GM21786 (cell line): ENCODE measurements around the gene CD33.
"Not testable (repeated sequence)": the region's sequence is repeated elsewhere in the genome, so short reads cannot be mapped to it uniquely, and the experiment has no call there.

ENCODE experiments used
- ATAC-seq: cut with Tn5 transposase; IDR thresholded peaks from one replicate; pipeline ENCODE4 v1.9.1; 2021; ENCODE audit not compliant: unreplicated experiment

Gene CD33

DNA sequence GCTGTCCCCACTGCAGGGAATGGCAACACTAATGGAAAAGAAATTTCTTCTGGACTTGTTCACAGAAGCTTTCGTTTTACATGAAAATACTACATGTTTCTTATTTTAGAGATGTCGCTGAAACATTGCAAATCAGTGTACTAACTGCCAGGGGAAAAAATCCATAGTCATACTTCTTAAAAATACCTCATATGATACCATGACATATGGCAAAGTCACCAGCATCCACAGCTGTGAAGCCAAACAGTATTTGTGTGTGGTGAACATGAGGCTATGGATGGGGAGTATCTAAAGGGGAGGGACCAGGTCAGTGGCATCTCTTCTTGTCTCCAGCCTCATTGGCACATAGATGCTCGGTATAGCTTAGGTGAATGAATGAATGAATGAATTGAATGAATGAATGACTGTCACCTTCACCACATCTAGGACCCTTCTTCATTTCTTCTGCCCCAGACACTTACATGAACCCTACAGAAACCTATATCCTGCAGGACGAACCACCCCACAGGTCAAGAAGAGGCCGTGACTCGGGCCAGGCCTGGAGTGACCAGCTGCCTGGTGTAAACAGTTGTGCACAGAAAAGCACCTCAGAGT is 14.6 kb upstream of the CD33 start:
- no peak for ATAC-seq

DNA sequence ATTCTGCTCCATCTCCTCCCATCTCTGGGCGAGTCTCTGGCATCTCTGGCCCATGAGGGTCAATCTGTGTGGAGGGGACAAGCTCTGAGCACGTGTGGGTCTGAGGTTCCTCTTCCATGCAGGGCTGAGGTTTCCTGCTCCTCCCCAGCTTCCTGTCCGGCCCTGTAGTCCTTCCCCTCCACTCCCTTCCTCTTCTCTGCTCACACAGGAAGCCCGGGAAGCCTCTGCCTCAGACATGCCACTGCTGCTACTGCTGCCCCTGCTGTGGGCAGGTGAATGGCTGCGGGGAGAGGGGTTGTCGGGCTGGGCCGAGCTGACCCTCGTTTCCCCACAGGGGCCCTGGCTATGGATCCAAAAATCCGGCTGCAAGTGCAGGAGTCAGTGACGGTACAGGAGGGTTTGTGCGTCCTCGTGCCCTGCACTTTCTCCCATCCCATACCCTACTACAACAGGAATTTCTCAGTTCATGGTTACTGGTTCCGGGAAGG is 14.0 kb upstream of the CD33 start:
- ATAC-seq: not testable (repeated sequence)

DNA sequence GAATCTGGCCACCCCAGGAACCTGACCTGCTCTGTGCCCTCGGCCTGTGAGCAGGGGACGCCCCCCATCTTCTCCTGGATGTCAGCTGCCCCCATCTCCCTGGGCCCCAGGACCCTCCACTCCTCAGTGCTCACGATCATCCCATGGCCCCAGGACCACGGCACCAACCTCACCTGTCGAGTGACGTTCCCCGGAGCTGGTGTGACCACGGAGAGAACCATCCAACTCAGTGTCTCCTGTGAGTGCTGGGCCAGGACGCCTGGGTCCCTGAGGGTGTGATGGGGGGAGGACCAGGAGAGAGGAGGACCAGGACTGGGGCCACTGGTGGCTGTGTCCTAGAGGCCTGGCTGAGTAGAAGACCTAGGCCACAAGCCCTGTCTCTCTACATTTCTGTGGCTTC is 13.0 kb upstream of the CD33 start:
- ATAC-seq: no peak

DNA sequence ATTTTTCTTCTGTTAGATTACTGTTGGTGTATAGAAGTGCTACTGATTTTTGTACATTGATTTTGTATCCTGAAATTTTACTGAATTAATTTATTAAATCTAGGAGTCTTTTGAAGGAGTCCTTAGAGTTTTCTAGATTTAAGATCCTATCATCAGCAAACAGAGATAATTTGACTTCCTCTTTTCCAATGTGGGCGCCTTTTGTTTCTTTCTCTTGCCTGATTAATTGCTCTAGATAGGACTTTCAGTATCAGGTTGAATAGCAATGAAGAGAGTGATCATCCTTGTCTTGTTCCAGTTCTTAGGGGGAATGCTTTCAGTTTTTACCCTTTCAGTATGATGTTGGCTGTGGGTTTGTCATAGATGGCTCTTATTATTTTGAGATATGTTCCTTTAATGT is 5.6 kb upstream of the CD33 start:
- ATAC-seq: no peak

DNA sequence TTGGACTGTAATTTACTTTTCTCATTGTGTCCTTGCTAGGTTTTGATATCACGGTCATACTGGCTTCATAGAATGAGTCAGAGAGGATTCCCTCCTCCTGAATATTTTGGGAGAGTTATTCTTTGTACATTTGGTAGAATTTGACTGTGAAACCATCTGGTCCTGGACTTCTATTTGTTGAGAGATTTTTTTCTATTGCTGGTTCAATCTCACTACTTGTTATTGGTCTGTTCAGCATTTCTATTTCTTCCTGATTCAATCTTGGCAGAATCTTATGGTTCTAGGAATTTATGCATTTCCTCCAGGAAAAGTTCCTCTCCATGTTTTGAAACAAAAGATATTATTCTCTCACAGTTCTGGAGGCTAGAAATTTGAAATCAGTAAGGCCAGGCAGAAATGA is 4.9 kb upstream of the CD33 start:
- no peak for ATAC-seq

DNA sequence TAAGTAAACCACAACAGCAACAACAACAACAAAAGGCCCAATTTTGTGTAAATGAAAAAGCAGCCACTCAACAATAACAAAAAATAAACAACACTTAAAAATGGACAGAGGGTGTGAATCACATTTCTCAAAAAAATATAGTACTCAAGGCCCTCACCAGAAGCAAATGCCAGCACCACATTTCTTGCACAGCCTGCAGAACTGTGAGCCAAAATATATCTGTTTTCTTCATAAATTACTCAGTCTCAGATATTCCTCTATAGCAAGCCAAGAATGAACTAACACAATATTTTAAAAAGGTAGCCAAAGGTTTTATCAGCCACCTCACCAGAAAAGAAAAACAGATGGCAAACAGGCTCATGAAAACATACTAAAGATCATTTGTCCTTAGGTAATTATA is 3.9 kb upstream of the CD33 start:
- ATAC-seq: no peak

DNA sequence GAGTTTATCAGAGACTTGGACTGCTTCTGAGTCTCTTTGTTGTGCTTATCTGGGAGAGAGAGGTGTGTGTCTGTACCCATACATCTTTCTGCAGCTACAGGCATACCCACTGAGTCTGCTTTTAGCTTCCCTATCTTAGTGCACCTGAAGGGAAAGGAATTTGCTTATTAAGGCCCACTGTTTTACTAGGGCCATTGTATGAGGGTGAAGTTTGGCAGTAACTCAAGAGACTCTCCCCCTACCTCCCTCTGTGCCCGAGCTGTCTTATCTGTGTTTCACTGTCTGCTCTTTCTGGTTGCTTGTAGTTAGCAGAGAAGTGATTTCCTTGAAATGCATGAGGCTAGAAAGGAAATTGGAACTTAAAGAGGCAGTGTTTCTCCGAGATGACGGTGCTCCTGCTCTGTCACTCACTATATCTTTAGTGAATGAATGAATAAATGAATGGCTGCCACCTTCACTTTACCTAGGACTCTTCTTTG is 678 bp upstream of the CD33 start:
- no peak for ATAC-seq

DNA sequence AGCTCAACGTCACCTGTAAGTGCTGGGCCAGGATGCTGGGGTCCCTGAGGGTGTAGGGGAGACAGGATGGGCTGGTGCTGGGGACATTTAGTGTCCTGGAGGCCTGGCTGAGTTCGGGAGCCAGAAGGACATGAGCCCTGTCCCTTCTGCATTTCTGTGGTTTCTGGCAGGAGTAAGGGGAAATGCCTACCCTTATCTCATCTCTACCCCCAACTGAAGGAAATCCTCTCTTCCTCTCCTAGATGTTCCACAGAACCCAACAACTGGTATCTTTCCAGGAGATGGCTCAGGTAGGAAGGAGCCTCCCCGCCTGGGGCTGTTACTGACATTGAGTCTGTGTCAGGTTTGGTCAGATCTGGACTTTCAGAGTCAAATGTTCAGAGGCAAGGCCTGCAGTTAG is 1.2 kb downstream of the CD33 start:
- ATAC-seq: no peak

DNA sequence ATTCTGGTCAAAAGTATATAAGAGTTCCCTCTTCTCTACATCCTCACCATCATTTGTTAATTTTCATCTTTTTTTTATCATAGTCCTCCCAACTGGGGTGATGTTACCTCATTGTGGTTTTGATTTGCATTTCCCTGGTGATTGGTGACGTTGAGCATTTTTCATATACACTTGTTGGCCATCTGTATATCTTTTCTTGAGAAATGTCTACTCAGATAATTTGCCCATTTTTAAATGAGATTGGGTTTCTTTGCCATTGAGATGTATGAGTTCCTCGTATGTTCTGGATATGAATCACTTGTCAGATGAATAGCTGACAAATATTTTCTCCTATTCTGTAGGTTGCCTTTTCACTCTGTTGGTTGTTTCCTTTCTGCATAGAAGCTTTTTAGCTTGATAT is 2.4 kb downstream of the CD33 start:
- ATAC-seq: no peak

DNA sequence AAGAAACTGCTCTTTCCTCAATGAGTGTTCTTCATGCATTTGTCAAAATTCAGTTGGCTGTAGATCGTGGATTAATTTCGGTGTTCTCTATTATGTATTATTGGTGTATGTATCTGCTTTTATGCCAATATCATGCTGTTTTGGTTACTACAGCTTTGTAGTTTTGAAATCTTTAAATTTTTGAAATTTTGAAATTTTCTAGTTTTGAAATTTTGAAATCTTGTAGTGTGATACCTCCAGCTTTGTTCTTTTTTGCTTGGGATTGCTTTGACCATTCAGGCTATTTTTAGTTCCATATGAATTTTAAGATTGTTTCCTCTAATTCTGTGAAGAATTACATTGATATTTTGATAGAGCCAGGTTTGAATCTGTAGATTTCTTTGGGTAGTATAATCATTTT is 3.1 kb downstream of the CD33 start:
- no peak for ATAC-seq

DNA sequence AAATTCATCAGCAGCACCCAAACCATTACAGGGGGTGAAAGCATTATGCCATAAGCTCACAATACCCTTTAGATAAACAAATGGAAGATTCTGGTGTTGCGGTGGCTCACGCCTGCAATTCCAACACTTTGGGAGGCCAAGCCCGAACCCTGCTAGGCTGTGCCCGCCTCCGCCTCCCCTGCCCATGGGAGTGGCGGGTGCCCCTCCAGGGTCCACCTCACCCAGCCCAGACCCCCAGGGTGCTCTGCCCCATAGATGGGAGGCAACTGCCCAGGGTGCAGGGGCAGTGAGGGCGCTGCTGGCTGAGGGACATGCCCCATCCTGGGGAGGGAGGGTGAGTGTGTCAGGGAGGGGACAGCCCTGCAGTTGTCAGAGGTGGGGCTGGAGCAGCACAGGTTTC is 16.0 kb downstream of the CD33 start:
- no peak for ATAC-seq

DNA sequence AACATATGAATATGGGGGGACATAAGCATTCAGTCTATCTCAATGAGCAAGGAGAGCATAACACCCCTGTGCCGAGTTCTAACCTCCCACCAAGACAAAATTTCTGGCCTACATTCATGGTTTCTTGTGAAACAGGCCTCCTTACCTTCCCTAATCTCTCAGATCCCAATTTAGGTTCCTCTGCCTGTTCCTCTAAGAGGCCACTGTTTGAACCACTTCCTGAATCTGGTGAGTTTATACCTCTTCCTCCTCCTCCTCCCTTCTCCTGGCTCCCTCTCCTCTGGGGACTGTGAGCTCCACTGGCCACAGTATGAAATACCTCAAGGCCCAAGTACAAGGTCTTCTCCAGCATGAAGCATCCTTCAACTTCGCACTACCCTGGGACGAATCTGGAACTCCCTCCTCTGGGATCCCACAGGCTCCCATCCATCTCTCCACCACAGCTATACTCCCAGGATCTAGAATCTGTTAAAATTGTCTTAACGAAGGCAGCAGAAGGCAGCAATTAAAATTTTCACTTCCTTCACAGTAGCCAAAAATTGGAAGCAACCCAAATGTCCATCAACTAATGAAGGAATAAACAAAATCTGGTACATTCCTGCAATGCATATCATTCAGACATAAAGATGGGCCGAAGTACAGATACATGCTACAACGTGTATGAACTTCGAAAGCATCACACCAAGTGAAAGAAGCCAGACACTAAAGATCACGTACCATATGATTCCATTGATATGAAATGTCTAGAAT is 18.2 kb downstream of the CD33 start:
- no peak for ATAC-seq

DNA sequence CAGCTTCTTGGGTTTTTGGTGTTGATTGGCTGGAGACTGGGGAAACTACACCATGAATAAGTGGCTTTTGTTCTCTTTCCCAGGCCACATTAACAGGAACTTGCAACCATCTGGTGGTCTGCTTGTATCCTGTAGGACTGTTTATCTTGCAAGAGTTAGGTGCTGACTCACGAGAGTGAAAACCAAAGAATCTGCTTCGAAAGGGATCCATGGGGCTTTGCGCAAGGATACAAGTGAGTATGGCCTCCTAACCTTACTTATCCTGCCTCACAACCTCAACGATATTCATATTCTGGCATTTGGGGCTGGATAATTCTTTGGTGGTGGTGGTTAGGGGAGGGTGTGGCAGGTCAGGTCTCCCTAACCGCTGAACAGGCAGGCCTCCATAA is 21.3 kb downstream of the CD33 start:
- no peak for ATAC-seq

DNA sequence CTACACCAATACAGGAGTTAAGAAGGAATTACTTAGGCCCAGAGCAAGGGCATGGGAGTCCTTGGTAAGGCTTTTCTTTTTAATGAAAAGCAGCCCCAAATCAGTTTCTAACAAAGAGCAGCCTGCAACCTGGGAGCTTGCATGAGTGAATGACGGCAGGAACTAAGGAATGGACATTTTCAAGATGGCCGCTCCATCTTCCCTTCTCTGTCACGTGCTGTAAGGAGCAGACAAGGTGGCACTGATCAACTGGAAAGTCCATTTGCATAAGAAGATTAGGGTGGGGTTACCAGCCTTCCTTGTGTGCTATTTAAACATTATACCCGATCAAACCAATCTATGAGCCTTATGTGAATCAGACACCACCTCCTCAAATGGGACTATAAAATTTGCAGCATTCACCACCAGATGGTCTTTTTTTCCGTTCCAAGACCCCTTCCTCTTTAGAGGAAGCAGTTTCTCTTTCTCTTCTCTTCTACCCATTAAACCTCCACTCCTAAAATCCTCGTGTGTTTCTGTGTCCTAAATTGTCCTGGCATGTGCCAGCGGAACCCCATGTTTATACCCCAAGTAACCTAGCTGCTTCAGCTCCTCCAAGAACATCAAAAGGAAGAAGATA is 23.2 kb downstream of the CD33 start:
- no peak for ATAC-seq

DNA sequence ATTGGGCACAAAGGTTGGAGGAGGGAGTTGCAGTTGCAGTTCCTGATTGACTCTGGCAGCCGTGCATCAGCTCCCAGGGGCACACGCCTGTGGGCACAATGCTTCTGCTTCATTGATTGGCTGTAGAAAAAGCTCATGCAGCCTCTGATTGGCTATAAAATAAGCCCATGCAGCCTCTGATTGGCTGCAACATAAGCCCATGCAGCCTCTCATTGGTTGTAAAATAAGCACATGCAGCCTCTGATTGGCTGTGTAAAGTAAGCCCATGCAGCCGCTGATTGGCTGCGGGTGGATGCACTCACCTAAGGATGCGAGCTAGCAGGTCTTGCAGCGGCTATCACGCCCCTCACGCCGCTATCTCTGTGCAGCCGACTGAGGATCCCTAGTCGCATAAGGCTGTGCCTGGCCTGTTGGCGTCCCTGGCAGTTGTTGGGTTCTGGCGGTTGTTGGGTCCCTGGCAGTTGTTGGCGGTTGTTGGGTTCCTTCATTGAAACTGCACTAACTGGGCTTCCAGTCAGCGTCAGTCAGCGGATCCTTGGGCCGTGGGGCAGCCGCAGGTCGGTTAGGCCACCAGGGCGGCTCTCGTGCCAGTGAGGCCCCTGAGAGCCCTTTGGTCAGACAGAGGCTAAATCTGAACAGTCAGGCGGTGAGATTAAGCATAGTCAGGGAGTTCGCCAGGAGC is 26.0 kb downstream of the CD33 start, which contains the start of gene SIGLECL1:
Gene SIGLECL1 (plus strand): TSS at position 295 of the 682 bp plus-strand sequence. CDS start 12,993 bp downstream, outside the sequence.
- no peak for ATAC-seq

DNA sequence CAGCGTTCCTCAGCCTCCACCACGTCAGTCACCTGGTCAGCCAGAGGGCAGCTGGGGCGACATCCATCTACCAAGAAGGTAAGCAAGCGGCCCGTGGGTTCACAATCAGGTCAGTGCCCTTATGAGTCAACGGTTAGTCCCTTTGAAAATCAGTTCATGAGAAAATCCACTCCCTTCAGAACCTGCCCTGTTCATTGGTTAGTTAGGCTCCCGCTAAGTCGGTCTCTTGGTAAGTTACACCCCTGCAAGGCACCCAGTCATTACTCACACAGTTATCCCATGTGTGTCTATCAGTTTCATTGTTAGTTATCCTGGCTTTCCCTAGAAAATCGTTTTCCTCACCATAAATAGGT is 26.6 kb downstream of the CD33 start:
- no peak for ATAC-seq

DNA sequence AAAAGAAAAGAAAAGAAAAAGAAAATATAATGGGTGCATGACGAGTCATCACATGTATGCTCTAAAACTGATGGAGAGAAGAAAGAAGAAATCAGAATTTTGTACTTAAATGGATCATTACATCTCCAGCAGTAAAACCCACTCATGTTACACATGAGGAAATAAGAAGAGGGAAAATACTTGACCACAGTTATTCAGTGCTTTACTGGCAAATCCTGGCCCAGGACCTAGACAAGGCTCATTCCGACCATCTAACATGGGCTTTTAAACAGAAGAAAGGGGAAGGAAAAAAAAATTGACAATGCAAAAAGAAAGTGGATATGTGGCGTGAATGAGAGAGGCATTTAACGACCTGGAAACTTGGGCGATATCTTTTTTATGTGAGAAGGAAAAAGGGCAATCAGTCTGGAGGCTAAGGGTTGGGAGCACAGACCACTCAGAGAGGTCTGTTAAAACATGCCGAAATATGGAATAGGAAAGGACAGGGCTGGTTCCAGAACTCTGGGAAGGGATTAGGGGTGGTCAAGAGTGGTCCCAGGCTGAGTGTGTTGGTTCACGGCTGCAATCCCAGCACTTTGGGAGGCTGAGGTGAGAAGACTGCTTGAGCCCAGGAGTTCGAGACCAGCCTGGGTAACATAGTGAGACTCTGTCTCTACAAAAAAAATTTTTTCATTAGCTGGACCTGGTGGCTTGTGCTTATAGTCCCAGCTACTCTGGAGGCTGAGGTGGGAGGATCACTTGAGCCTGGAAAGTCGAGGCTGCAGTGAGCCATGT is 27.6 kb downstream of the CD33 start:
- no peak for ATAC-seq

DNA sequence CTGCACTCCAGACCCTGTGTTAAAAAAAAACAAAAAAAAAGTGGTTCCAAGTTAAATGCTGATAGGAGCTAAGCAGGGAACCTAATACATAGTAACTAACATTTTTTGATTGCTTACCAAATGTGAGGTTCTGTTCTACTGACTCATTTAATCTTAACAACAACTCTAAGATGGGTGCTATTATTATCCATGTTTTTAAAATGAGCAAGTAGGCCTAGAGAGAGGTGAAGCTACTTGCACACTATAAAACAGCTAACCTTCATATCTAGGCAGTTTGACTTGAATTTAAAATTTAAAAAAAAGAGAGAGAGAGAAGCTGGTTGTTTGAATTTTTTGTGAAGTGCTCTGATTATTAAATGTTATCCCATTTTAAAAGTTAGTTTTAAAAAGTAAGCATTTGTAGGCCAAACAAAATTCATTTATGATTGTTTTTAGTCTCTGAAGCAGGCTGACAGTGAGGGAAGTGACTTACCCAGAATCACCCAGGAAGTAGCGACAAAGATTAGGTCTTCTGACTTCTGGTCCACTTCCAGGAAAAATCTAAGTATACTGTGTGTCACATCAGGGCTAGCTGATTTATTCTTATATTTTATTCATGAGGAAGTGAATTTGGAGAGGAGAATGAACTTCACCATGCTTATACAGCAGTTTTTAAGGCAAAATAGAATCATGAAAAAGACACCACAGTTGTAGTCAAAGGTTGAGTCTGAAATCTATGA is 28.4 kb downstream of the CD33 start:
- no peak for ATAC-seq

DNA sequence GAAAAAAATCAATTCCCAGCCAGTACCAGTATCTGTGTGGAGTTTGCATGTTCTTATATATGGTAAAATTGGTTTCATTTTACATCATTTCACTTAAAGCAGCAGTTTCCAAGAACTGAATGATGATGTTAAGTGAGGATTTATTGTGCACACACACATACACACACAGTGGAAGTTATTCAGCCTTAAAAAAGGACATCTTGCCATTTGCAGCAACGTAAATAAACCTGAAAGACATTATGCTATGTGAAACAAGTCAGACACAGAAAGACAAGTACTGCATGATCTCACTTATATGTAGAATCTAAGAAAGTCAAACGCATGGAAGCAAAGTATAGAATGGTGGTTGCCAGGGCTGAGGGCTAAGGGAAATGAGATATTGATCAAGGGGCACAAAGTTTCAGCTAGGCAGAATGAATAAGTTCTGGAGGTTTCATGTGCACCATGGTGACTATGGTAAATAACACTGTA is 31.3 kb downstream of the CD33 start:
- no peak for ATAC-seq

DNA sequence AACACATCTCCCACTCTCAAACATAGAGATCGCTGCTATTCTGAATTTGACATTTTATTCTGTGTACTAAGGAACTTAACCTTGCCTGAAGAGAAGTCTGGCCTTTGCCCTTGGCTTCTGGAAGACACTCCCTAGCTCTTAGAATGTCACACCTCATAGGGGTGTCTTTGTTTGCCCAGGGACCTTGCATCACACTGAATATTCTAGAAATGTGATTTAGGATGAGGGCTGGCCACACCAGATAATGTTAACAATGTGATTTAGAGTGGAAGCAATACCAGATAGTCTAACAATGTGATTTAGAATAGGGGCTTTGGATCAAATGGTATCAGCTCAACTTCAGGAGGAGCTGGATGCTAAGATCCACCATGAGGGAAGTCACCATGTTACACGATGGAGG is 32.6 kb downstream of the CD33 start:
- no peak for ATAC-seq
